GM13977 (cell line): ENCODE data around the gene ACTL10.

ENCODE experiments used
- DNase-seq: peaks from one replicate; pipeline ENCODE4 v3.0.0; 2012; ENCODE audit warnings: low spot score
- in situ Hi-C: fragments of 300-500 bp; cut with MboI; formaldehyde crosslinking; loops from one replicate; pipeline ENCODE4 v1.12.0; 2022; ENCODE audit warnings: low sequenced_read_pairs, low pct_unique_long_range_greater_than_20kb, mixed read lengths, inconsistent platforms; ENCODE audit not compliant: unreplicated experiment
- TF ChIP-seq, protein P1 (sequence below): IDR thresholded peaks from 2 replicates; pipeline ENCODE4 v1.5.1; 2012; ENCODE audit warnings: mild to moderate bottlenecking, control low read depth; ENCODE audit not compliant: insufficient read depth; ENCODE audit errors: extremely low read depth, missing control alignments

Gene ACTL10

DNA sequence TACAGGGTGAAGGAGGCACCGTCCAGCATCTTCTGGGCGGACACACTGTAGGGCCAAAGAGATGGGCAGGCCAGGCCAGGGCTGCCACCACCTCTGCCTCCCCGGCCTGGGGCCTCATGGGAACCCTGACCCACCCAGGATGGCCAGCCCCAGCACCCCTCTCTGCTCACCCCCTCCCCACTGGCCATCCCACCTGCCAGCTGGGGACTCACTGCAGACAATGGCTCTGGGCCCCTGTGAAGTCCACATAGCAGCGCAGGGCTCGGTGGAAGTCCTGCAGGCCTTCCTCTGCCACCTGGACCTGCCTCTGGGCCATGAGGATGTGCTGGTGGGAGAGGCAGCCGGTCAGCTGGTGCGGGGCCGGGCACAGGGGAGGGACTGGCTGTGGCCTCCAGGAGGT is 8.2 kb upstream of the ACTL10 start:
- no peak for DNase-seq
- in situ Hi-C loops: loop anchor here (10.0 kb wide), 1 partner anchor 204 kb away; no protein-coding TSS in a partner anchor
- TF ChIP-seq, protein P1, sequence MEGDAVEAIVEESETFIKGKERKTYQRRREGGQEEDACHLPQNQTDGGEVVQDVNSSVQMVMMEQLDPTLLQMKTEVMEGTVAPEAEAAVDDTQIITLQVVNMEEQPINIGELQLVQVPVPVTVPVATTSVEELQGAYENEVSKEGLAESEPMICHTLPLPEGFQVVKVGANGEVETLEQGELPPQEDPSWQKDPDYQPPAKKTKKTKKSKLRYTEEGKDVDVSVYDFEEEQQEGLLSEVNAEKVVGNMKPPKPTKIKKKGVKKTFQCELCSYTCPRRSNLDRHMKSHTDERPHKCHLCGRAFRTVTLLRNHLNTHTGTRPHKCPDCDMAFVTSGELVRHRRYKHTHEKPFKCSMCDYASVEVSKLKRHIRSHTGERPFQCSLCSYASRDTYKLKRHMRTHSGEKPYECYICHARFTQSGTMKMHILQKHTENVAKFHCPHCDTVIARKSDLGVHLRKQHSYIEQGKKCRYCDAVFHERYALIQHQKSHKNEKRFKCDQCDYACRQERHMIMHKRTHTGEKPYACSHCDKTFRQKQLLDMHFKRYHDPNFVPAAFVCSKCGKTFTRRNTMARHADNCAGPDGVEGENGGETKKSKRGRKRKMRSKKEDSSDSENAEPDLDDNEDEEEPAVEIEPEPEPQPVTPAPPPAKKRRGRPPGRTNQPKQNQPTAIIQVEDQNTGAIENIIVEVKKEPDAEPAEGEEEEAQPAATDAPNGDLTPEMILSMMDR: no peak

DNA sequence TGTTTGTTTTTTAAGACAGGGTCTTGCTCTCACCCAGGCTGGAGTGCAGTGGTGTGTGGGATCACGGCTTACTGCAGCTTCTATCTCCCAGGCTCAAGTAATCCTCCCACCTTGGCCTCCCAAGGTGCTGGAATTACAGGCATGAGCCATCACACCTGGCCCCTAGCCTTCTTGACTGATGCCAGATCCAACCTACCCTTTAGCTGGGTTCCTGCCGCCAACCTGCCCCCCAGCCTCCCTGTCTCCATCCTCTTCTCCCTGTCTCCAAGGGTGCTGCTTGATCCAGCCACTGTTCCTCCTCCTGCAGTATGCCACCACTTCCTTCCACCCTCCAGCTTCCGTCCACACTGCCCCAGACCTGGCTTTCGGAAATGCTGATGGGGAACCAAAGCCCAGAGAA is 7.8 kb upstream of the ACTL10 start:
- TF ChIP-seq, protein P1: no peak
- in situ Hi-C loops: loop anchor here (10.0 kb wide), 1 partner anchor 204 kb away; no protein-coding TSS in a partner anchor
- DNase-seq: no peak

DNA sequence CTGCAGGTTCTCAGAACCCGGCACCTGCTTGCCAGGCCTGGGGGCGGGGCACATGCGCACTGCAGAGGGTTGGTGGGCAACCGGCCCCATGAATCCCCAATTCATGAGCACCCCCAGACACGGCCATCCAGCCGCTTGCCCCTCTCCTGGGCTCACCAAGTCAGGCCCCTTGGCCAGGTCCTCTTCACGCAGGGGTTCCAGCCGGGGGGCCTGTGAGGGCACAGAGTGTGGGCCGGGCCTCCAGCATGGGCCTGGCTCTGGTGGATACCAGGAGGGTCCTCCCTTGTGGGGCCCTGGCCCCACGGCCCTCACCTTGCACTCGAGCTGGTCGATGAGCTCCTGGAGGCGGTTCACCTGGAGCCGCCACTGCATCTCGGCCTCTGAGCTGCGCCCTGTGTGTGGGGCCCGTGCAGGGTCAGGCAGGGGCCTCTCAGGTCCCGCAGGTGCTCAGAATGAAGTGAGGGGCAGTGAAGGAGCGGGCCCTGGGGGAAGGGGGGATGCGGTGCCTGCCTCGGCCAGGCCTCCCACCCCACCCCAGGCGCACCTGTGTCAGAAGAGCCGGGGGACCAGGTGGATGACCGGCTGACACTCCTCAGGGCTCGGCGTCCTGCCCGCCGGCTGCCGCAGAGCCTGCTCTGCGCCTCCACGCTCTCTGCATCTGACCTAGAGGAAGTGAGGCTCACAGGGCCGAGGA is 7.3 kb upstream of the ACTL10 start:
- TF ChIP-seq, protein P1: no peak
- in situ Hi-C loops: loop anchor here (10.0 kb wide), 1 partner anchor 205 kb away; no protein-coding TSS in a partner anchor
- no peak for DNase-seq

DNA sequence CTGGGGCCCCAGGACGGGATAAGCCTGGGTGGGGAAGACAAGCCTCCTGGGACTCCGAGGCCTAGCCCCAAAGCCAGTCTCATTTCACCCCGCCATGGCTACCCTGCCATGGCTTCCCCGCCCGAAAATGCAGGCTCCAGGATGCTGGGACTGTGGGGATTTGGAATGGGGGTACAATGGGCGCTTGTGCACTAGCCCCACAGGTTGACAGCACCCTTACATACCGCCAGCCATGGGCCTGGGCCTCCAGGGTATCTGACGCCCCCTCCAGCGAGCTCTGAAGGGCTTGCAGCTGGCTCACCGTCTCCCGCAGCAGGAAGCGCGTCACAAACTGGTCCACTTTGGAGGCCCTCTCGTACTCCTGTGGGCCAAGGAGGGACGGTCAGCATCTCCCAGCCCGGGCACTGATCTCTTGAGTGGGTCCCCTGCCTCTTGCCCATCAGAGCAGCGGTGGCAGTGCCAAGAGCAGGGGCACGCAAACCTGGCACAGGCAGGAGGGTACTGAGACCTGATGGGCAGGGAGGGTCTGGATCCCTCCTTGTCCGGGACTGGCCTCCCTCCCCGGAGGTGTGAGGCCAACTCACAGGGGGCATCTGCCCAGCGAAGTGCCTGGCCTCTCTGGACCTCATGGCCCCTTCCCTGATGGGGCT is 6.6 kb upstream of the ACTL10 start:
- no peak for DNase-seq
- TF ChIP-seq, protein P1: no peak
- in situ Hi-C loops: no loop called here

DNA sequence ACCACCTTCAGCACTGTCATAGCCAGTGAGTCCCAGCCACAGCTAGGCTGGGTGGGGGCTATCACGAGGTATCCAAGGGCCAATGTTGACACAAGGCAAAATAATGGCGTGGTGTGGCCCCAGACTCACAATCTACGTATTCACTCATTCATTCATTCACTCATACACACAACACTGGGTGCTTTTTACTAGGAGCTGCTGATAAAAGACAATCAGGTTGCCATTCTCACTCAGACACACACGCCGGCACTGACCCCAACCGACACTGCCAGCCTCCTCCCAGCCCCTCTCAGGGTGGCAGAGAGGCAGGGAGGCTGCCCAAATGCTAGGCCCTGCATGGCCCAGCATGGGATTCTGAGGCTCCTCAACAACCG is 6.1 kb upstream of the ACTL10 start:
- TF ChIP-seq, protein P1: no peak

DNA sequence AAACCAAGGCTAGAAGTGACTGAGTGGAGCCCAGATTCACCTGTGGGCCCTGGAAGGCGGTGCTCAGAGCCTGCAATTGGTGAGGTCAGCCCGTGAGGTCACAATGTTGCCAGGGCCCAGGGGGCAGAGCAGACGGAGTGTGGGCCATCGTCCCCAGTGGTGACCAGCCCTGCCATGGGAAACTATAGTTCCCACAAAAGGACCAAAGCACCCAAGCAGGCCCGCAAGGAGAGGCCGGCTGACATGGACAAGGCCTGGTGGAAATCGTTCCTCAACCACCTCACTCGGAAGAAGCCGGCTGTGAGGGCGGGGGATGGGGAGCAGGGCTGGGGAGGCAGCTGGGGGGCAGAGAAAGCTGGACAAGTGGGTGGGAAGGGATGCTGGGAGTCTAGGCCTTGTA is 4.6 kb upstream of the ACTL10 start, which contains the start of gene C20orf144:
C20orf144 (plus strand) TSS at position 156 of the 400 bp plus-strand sequence; CDS start at position 175, 19 bp downstream.
- in situ Hi-C loops: no loop called here
- no peak for DNase-seq
- TF ChIP-seq, protein P1: no peak

More for the DNA sequence above, 6.1 kb upstream of the ACTL10 start:
- in situ Hi-C loops: no loop called here
- DNase-seq: no peak
